ENCODE results near the gene HABP4. TPM values are rescaled to one million over a fixed set of nuclear protein-coding genes. Genes with fewer than 3 reads are reported as not detected.

Gene HABP4
- total and polyA plus RNA-seq, 9 of the 15 experiments (the other 6 are each of a cell fraction or from before 2014, with no cell fraction given), result 0.38 to 2.4 (median 1.9) TPM

GRCh38 chr9:96425500-96426169 lies 24.3 kb upstream of the HABP4 start:
- Histone ChIP-seq H3K27ac (ENCODE audit: extremely low read depth, low read depth, low read length) (no peak overlapping the region), H3K4me3 (no peak overlapping the region), H3K9me3 (replicated peaks; ENCODE audit: control insufficient read depth, insufficient read depth, low read depth, low read length) (no peaks in the 10 kb centered on the region), H3K27me3 (ENCODE audit: control insufficient read depth in 2 of 2, insufficient read depth in 2 of 2, low read length in 2 of 2) (no peaks in the 10 kb centered on the region), H2AFZ (ENCODE audit: low read depth, low read length) (no peak overlapping the region), H3K9me1 (ENCODE audit: control insufficient read depth, insufficient read depth, low read length) (no peaks in the 10 kb centered on the region), H3K79me2 (ENCODE audit: control insufficient read depth, insufficient read depth, low read length) (peaks cover 1% of the 10 kb centered on the region; the same call in 1 of the 3 replicates), H3K9ac (ENCODE audit: insufficient read depth in 1 of 2, low read depth in 2 of 2, low read length in 2 of 2) (no peak overlapping the region), H4K20me1 (replicated peaks; ENCODE audit: control insufficient read depth, insufficient read depth, low read length) (no peaks in the 10 kb centered on the region), H3K4me1 (replicated peaks in 1 of 2; ENCODE audit: control insufficient read depth in 2 of 2, insufficient read depth in 2 of 2, low read length in 2 of 2) (peaks cover 0 to 24% of the 10 kb centered on the region in 2 experiments; a peak in 3 of 5 replicates), H3K4me2 (ENCODE audit: insufficient read depth, low read length) (no peak overlapping the region), H3K36me3 (ENCODE audit: control insufficient read depth, insufficient read depth, low read length) (no peaks in the 10 kb centered on the region)
- FAIRE-seq (no peak), ATAC-seq (no peak), DNase-seq (ENCODE audit: extremely low read depth in 1 of 4, low spot score in 3 of 4) (no peak)
- POLR2A ChIA-PET, result interaction anchor here (3.1 kb wide), 1 partner anchor 10 kb away, joined by 12 read pairs; no protein-coding TSS in a partner anchor
- intact Hi-C loops (cut with micrococcal nuclease), result no loop called here
- 58% methylated on average over 4 of the region's 4 CpGs for WGBS (ENCODE audit: insufficient coverage, low coverage, missing lambda C conversion rate)
- CTCF ChIA-PET (ENCODE audit: low intra/inter-chr PET ratio), result no interaction called here
- TF ChIP-seq MEF2A (IDR thresholded peaks at IDR 0.05; ENCODE audit: control insufficient read depth, low read depth, low read length) (no peak), MBD1 (CRISPR knock-in tag; IDR thresholded peaks at IDR 0.05) (no peak), CREB3L1 (IDR thresholded peaks at IDR 0.05; ENCODE audit: borderline replicate concordance, low read depth) (no peak)
- in situ Hi-C loops (cut with MboI), result loop anchor here (25.0 kb wide), 1 partner anchor 237 kb away; the partner anchor contains the start of gene PRXL2C
- no TSS peak for BruUV-seq (replicated peaks)
